K562 (cell line): ENCODE measurements around the gene DOCK4. TPM values are rescaled to one million over a fixed set of nuclear protein-coding genes. Genes with fewer than 3 reads are reported as not detected.

ENCODE experiments used
- ARID4B ChIP-seq: sonication (generic); formaldehyde crosslinking; IDR thresholded peaks from 2 replicates; pipeline ENCODE4 v1.8.0; 2022; ENCODE audit warnings: mild to moderate bottlenecking, missing genetic modification reagents
- CREBBP ChIP-seq: IDR thresholded peaks from one replicate; pipeline ENCODE4 v1.6.1; 2012; ENCODE audit warnings: low read depth, mild to moderate bottlenecking, control low read depth, inconsistent platforms, low read length
- CREM ChIP-seq: IDR thresholded peaks from 2 replicates; pipeline ENCODE4 v1.6.1; 2014; ENCODE audit warnings: antibody characterized with exemption, low read depth
- FOXJ3 ChIP-seq: sonication (generic); formaldehyde crosslinking; IDR thresholded peaks from 2 replicates; pipeline ENCODE4 v1.4.0; 2020; ENCODE audit warnings: mild to moderate bottlenecking, missing genetic modification reagents
- KAT8 ChIP-seq: fragments of 450-650 bp; IDR thresholded peaks from 2 replicates; pipeline ENCODE4 v1.6.1; 2016; ENCODE audit warnings: low read depth, mild to moderate bottlenecking
- MXI1 ChIP-seq: IDR thresholded peaks from 2 replicates; pipeline ENCODE4 v1.6.1; 2011; ENCODE audit warnings: low read depth, mild to moderate bottlenecking, improper control_type of control experiment, low read length
- PCBP2 ChIP-seq: fragments of 200-400 bp; formaldehyde crosslinking; IDR thresholded peaks from 2 replicates; pipeline ENCODE4 v1.6.1; 2018; ENCODE audit warnings: low read length, low read depth, mild to moderate bottlenecking, moderate library complexity; ENCODE audit not compliant: poor library complexity, severe bottlenecking
- ZNF197 ChIP-seq: fragments of 200-800 bp; sonication (Bioruptor generic); IDR thresholded peaks from 2 replicates; pipeline ENCODE4 v1.6.1; 2016; ENCODE audit warnings: low read depth, missing genetic modification characterization, missing compliant biosample characterization
- ZNF512 ChIP-seq: IDR thresholded peaks from 2 replicates; pipeline ENCODE4 v1.6.1; 2016; ENCODE audit warnings: missing genetic modification characterization, missing compliant biosample characterization
- polyA plus RNA-seq, 8 experiments: library from polyadenylated mRNA; depleted of rRNA in 4 of 8; stranded (reverse) in 5 of 8; unstranded in 3 of 8; fragments of >200 nt; fragmentation: Nextera tagmentation in 2 of 8; fragmentation: Illumina TruSeq in 1 of 8; extraction: Ambion mirVana in 2 of 8; extraction: Trizol in 1 of 8; gene quantifications; 2 replicates each; pipeline versions ENCODE4 v1.2.1 to v1.2.3, GENCODE V29; 2011 to 2014; ENCODE audit warnings: inconsistent platforms in 1 of 8, missing spikeins in 1 of 8
- total RNA-seq, 7 experiments: library from RNA; depleted of rRNA in 6 of 7; stranded (reverse); fragments of >200 nt in 6 of 7; fragmentation: Illumina TruSeq in 2 of 7; extraction: Trizol in 2 of 7; gene quantifications; 2 replicates each; pipeline versions ENCODE4 v1.2.1 to v1.2.3, GENCODE V29; 2011 to 2021; ENCODE audit warnings: low replicate concordance in 1 of 7
- TF ChIP-seq, protein P1 (sequence below): fragments of 450-650 bp; IDR thresholded peaks from 2 replicates; pipeline ENCODE4 v1.6.1; 2016; ENCODE audit warnings: borderline replicate concordance

The DOCK4 gene
- total and polyA plus RNA-seq, 9 of the 15 experiments (the other 6 are each of a cell fraction or from before 2014, with no cell fraction given): 0.42 to 5.7 (median 2.3) TPM

- TF ChIP-seq, protein P1, sequence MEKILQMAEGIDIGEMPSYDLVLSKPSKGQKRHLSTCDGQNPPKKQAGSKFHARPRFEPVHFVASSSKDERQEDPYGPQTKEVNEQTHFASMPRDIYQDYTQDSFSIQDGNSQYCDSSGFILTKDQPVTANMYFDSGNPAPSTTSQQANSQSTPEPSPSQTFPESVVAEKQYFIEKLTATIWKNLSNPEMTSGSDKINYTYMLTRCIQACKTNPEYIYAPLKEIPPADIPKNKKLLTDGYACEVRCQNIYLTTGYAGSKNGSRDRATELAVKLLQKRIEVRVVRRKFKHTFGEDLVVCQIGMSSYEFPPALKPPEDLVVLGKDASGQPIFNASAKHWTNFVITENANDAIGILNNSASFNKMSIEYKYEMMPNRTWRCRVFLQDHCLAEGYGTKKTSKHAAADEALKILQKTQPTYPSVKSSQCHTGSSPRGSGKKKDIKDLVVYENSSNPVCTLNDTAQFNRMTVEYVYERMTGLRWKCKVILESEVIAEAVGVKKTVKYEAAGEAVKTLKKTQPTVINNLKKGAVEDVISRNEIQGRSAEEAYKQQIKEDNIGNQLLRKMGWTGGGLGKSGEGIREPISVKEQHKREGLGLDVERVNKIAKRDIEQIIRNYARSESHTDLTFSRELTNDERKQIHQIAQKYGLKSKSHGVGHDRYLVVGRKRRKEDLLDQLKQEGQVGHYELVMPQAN: no peak
- TF ChIP-seq PCBP2 (no peak), CREBBP (no peak), MXI1 (no peak), CREM (no peak), ZNF512 (no peak), FOXJ3 (no peak), ARID4B (CRISPR knock-in tag) (no peak), ZNF197 (CRISPR knock-in tag) (no peak), KAT8 (no peak)
Measured at GRCh38 chr7:111903797-111904196, 302.4 kb downstream of the DOCK4 start (continued).
